Hematopoietic multipotent progenitor cell treated with erythropoietin and hydrocortisone succinate and interleukin-3 and kit ligand, for 15 days (in vitro differentiated cells): ENCODE data around the gene CCDC86.

Experiments
- DNase-seq: peaks from one replicate; pipeline ENCODE4 v3.0.0-alpha.2; 2015; ENCODE audit warnings: low spot score

The CCDC86 gene

DNA sequence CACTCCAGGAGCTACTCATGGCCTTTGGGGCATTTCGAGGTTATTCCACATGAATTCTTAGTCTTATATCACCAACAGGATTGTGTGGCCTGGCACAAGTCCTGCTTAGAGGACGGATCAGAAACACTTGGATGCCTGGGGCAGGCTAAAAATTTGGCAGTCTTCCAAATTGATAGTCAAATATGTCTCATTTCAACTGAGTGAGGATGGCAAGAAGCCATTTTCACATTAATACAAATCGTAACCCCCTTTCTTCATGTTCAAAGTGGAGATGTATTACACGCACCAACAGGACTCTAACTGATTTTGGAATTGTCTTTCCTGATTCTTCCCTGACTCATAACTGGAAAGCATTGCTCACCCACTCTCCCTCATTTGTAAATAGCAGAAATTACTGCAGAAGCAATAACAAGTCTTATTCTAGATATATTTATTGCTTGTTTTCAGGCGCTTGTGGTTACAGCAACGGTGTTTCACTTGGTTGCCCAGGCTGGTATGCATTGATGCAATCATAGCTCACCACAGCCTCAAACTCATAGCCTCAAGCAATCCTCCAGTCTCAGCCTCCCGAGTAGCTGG, 10.3 kb upstream of the CCDC86 start:
- peak; percentile 24 for DNase-seq

DNA sequence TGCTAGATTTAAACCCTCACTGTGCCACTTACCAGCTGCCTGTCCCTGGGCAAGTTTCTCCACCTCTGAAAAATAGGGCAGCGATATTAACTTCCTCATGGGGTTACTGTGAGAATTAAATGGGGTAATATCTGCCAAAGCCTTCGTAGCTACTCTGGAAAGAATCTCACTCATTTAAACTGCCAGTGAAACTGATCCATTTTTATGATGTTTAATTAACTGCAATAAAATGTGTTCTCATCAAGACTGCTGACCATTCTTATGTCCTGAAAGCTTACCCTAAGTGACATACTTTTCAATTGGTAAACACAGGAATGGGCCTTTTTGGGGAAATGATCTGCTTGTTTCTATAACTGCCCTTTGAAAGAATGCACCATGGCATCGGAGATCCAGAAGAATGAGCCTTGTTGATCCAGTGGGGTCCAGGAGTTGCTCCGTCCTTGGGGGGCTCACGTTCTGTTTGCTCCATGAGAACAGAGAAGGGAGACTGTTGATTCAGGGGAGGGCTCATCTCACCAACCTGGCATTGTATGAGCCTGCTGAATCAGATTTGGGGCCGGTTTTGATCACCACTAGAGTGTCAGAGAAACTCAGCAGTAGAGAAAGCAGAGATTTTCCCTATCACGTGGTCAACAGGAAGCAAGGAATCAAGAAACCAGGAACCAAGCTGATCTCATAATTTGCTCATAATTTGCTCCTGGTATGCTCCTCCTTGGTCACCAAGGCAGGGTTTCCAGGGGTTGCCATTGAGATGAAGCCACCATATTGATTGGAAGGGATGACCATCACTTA, 7.0 kb upstream of the CCDC86 start:
- DNase-seq, result no peak

DNA sequence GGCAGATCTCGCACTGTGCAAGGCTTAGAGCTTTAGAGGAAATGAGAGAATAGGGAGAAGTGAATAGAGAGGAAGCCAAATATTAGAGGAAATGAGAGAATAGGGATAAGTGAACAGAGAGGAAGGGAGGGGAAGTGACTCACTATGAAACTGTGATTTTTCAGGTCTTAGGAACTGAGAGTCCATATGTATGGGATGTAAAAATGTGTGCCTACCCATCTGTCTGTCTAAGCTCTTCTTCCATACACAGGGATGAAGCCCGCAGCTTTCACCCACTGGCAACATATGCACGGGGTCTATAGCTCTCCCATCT, 6.4 kb upstream of the CCDC86 start:
- no peak for DNase-seq

DNA sequence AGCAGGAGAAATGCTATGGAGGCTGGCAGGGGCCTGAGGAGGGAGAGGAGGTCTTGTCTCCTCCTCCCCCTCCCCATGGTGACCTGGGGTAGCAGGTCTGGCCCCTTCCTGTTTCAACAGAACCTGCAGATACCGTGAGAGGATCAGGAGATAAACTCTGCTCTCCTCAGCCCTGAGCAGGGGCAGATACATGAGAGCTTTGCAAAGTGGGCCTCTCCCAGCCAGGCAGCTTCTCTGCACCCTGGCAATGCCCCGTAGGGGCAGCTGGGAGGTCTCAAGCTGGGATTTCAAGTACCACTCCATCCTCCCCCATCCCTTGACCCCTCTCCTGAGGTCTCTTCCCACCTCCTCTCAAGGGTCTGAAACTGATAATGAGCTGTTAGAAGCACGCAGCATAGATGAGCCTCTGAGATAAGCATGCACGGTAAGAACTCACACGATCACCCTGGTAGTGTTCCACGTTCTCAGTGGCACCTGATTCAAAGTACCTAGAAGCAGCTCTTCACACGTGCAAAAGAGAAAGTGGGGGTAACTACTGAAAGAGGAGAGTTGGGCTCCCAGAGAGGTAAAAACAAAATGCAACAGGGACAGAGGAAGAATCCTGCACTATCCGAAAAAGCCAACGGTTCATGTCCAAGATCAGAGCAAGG, 4.9 kb upstream of the CCDC86 start:
- DNase-seq, result no peak

DNA sequence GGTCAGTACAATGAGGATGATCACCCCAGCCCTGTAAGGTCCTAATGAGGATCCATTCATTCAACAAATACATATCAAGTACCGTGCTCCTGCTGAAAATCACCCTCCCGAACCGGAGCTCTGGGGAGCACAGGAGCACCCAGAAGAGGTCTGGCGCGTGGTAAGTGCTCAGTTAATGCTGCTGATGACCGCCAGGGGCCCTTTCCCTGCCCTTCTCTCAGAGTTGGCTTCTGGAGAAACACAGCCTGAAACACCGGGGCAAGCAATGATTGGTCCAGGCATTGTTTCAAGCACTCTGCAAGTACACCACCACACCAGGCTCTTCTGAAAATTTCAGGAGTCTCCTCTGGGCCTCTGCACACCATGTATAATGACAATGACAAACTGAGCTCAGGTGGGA, 3.8 kb upstream of the CCDC86 start:
- DNase-seq, result no peak

DNA sequence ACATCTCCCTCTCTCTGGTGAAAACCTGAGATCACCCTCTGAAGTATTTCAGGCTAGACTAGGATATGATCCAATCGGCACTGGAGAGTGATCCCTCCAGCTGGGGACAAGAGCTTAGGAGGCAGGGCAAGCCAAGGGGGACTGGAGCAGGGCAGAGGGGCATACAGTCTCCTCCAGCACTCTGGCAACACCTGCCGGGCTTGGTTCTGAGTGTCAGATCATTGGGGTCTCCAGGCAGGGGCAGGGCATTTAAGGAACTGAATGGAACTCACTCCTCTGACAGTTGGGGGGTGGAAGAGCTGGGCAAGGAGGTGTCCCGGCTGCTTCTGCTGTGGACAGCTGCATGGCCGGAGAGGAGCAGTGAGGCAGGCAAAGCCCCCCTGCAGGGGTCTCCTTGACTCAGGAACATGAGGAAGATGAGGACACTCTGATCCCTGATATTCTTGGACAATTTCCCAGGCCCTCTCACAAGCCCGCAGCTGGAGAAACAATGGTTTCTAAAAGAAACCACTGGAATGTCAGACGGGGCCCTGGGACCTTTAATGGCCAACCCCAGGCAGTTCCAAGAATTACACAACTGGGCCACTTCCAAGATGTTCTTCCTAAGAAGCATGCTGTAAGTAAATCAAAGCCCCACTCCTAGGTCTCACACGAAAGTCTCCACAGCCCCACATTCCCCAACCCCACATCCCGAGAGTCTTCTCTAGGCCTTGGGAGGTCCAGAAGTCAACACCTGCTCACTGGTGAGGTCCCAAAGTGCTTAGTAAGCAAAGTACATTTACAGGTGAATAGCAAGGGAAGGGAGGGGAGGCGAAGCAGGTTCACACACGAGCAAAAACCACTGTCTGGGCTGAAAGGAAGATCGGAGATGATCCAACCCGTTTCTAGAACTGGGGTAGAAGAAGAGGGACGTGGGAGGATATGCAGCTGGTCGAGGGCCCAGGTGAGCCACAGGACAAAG, 1.2 kb upstream of the CCDC86 start:
- DNase-seq, result no peak

DNA sequence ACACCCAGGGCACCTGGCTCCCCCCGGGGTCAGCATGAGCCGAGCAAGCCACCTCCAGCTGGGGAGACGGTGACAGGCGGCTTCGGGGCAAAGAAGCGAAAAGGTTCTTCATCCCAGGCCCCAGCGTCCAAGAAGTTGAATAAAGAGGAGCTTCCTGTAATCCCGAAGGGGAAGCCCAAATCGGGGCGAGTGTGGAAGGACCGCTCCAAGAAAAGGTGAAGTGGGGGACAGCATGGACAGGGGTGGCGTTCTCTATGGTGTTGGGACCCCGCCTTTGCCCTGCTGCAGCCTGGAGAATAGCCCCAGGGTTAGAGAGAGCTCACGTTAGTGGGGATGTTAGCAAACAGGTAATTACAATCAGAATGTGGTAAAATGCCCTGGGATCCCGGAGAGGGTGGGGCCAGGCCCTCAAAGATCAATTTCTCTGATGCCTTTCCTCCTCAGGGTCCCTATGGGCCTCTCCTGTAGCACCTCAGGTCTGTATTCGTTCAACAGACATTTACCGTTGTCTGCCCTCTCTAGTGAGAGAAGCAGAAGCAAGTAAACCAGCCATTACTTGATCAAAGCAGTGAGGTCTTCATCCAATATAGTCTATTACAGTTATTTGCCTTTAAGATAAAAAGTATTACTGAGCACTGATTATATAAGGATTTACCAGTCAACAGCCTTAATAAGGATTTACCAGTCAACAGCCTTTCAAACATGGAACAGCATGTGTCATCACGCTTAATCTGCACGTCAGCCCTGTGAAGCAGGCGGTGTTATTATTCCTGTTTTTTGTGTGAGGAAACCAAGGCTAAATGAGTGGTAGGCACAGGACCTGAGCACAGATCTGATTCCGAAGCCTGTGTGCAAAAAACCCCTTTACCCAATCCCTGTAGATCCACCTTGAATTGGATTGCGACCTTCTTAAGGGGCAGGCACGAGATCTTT, 1.0 kb downstream of the CCDC86 start:
- no peak for DNase-seq

DNA sequence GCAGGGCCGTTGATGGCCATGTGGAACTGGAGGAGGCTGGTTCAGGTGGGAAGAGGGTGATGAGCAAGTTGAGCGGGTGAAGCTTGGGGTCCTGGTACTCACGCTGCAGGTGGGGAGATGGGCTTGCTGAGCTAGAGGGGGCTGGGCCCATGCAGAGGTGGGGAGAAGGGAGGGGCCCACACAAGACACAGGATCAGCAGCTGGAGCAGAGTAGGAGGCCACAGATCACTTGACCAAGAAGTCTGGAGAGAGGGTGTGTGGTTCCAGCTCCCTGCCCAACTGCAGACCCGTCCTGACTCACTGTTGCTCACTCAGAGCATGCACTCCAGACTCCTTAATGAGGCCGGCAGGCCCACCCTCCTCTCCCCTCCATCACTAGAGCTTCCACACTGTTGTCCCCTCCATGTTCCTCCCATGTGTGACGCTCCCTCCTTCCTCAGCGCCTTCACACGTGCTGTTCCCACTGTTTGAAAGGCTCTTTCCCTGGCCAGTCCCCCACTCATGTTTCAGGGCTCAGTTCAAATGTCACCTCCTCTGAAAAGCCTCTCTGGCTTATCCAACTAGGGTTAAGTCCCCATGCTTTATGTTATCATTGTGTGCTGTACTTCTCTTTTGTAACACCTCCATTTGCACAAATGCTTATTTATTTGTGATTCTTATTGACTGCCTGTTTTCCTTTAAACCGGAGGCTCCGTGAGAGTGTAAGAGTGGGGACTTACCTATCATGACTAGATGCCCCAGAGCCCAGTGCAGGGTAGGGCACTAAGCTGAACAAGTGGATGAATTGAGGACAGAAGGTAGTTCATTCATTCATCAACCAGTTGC, 2.3 kb downstream of the CCDC86 start:
- DNase-seq, result no peak

DNA sequence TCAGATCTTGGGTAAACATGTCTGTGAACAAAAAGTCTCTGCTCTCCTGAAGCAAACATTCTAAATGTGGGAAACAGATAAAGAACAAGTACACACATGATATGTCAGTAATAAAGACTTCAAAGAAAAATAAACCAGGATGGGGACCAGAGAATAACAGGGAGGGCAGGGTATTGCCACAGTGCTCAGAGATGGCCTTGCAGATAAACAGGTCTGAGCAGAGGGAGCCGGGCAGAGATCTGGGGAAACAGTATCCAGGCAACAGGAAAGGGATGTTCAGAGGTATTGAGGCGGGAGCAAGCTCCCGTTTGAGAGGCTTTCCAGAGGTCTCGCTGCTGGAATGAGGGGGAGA, 2.9 kb downstream of the CCDC86 start:
- DNase-seq, result no peak

DNA sequence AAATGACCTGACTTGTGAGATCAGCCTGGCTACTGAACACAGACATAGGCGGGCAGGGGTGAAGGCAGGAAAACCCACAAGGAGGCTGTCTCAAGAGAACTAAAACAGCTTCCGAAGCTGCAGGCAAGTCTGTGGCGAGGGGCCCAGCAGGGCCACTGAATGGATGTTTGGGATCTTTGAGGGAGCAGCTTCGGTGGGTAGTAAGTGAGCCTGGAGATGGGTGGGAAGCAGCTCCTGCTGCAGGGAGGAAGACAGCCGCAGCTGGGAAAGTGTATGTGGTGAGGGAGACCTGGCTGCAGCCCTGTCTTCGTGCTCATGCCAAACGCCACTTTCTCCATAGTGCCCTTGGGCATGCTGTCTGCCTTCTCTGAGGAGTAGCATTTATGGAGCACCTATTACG, 3.4 kb downstream of the CCDC86 start:
- DNase-seq, result no peak

DNA sequence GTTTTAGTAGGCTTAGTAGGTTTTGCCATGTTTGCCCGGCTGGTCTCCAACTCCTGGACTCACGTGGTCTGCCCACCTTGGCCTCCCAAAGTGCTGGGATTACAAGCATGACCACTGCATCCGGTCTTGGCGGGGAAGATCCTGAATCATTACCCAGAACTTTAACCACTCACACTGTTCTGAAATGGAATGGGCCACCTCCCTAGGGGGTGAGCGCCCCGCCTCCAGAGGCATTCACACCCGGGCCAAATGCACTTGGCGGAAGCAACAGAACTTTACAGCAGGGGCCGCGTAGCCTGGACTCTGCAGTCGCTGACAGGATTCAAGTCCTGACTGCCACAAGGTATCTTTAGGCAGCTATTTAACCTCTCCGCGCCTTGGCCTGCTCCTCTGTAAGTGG, 5.4 kb downstream of the CCDC86 start:
- DNase-seq, result no peak

DNA sequence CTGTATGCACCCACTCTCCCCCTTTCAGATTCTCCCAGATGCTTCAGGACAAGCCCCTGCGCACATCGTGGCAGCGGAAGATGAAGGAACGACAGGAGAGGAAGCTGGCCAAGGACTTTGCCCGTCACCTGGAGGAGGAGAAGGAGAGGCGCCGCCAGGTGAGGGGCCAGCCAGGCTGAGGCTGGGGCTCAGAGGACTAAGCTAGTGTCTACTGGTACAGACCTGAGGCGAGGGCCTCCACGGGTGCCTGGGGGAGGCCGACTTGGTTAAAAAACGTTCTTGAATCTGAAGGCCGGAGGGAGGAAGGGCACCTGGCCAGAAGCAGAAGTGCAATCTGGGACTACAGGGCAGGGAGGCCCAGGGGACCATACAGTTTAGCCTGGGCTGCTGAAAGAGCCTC, 6.0 kb downstream of the CCDC86 start:
- DNase-seq, result no peak

DNA sequence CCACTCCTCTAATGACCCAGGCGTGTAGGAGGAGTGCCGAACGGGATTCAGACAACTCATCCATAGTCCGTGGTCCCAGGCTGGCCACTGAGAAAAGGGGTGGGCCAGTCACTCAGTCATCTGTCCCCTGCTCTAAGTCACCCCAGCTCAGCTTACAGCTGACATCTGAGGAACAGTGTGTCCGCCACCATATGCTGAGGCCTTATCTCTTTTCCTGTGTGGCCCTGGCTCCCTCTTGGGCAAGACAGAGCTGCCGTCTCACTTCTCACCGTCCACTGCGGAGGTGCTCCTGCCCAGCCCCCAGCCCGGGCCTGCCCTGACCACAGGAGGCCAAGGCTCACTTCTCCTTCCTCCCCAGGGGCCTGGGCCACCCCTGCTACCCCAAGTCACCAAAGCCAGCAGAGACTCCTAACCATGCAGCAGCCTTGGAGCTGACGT, 6.8 kb downstream of the CCDC86 start:
- no peak for DNase-seq

DNA sequence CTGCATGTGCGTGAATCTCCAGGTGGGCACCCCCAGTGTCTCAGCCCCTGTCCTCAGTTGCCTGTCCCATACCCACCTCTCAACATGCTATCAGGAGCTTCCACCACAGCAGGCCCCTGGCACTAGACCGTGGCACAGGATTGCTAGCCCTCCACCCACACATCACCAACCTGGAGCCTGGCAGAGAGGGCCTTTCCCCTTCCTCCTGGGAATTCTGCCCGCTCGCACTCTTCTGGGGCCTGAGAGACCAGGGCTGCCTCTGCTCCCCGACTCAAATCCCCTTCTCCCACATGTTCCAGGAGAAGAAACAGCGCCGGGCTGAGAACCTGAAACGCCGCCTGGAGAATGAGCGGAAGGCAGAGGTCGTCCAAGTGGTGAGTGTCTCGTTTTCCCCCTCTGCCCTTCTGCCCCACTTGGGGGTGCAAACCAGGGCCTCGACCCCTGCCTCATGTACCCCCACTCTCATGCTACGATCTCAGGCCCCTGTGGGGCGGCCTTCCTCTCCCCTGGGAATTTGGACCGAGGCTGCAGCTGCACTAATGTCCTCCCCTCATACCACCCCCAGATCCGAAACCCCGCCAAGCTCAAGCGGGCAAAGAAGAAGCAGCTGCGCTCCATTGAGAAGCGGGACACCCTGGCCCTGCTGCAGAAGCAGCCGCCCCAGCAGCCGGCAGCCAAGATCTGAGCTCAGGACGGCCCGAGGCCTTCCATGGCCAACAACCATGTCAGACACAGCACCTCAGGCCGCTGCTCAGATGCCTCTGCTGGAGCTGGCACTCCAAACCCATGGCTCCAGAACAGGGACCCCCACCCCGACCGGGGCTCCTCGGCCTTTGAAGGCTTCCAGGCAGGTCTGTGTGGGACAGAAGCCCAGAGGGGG, 8.0 kb downstream of the CCDC86 start:
- DNase-seq, result no peak

DNA sequence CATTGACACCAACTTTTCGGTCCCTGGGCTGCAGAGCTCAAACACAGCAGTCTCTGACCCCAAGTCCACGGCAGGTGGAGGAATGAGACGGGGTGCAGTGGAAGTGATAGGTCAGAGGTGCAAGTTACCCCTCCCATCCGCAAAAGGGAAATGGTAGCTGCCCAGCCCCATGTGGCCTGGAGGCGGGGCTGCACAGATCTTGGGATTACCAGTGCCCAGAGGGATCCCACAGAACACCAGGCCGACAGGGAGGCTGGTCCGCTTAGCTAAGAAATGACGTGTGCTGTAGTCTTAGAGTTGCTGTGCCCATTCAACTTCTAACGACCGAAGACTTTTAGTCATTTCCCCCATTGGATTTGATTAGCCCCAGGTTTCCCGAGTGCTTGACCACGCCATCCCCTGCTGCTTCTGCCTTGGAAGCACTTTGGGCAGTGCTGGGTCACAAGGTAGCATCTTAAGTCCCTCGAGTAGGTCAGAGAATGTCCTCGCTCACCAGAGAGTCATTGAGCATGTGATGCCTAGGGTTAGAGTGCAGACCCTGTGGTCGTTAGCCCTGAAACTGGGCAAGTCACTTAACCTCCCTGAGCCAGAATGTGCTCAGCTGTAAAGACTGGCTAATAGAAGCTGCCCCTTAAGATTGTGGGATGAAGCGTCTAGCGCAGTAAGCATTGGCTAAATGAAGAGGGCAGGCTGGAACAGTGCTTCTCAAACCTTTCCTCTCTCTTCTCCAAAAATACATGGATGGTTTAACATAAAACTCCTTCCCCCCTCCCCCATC, 9.6 kb downstream of the CCDC86 start:
- no peak for DNase-seq

DNA sequence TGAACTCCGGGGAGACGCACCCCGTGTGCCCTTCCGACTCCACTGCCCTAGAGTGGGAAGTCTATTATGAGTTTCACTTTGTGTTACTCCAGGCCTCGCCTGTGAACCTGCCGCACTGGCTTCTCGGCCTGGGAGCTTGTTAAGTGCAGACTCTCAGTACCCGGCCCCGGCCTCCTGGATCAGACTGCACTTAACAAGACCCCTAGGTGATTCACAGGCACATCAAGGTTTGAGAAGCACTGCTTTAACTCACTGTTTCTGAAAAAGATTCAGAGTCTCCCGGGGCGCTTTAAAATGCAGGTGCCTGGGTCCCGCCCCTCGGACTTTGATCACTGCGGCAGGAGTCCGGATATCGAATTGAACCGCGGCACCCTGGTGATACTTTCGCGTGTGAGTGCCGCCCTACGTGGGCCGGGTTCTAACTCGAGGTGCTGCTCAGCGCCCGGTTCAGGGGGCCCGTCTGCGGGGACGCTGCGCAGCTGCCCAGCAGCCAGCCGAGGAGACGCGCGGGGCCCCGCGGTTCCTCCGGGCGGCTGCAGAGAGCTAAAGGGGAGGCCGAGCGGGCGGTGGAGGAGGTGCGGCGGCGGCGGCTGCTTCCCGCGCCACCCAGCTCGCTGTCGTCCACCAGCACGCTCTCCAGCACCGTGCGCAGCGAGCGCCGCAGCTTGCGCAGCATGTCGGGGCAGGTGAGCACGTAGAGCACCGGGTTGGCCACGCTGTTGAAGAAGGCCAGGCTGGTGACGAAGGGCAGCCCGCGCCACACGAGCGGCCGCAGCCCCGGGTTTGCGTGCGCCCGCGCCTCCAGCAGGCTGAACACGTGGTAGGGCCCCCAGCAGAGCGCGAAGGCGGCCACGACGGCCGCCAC, 10.4 kb downstream of the CCDC86 start:
- no peak for DNase-seq
